Liver (tissue), 9 donors: ENCODE data around the gene ENG. TPM values are rescaled to one million over a fixed set of nuclear protein-coding genes. Genes with fewer than 3 reads are reported as not detected.

Experiments used
- DNase-seq: peaks from one replicate; pipeline ENCODE4 v3.0.0-alpha.2; 2017; ENCODE audit warnings: low spot score
- H3K27ac ChIP-seq, 2 donors: one replicate each; pipeline ENCODE4 v1.7.0; 2013; ENCODE audit warnings: inconsistent platforms in 2 of 2, low read length in 2 of 2, control low read depth in 1 of 2, low read depth in 1 of 2, mild to moderate bottlenecking in 1 of 2
- H3K27me3 ChIP-seq, 4 donors: one replicate each; pipeline versions ENCODE4 v1.6.1 to v1.7.0; 2013; ENCODE audit warnings: low read length in 3 of 4, inconsistent platforms in 1 of 4, mild to moderate bottlenecking in 1 of 4, moderate library complexity in 1 of 4; ENCODE audit not compliant: control insufficient read depth in 4 of 4, insufficient read depth in 4 of 4
- H3K36me3 ChIP-seq, 4 donors: one replicate each; pipeline versions ENCODE4 v1.6.1 to v1.7.0; 2013; ENCODE audit warnings: low read length in 3 of 4, mild to moderate bottlenecking in 3 of 4, low read depth in 1 of 4, moderate library complexity in 1 of 4; ENCODE audit not compliant: control insufficient read depth in 4 of 4, insufficient read depth in 3 of 4
- H3K4me1 ChIP-seq, 4 donors: one replicate each; pipeline versions ENCODE4 v1.6.1 to v1.7.0; 2013; ENCODE audit warnings: low read length in 3 of 4, mild to moderate bottlenecking in 3 of 4, moderate library complexity in 1 of 4; ENCODE audit not compliant: control insufficient read depth in 4 of 4, insufficient read depth in 4 of 4
- H3K4me3 ChIP-seq, 3 donors: one replicate each; pipeline versions ENCODE4 v1.6.1 to v1.7.0; 2013; ENCODE audit warnings: low read length in 3 of 3, control low read depth in 1 of 3, low read depth in 1 of 3, mild to moderate bottlenecking in 1 of 3
- H3K9ac ChIP-seq, 2 donors: one replicate each; pipeline ENCODE4 v1.7.0; 2013; ENCODE audit warnings: low read length in 2 of 2, mild to moderate bottlenecking in 2 of 2, moderate library complexity in 2 of 2, control low read depth in 1 of 2, low read depth in 1 of 2
- H3K9me3 ChIP-seq, 4 donors: one replicate each; pipeline versions ENCODE4 v1.6.1 to v1.7.0; 2013; ENCODE audit warnings: low read length in 3 of 4; ENCODE audit not compliant: control insufficient read depth in 4 of 4
- EGR1 ChIP-seq, 2 donors: IDR thresholded peaks; 2 replicates each; pipeline ENCODE4 v1.6.1; 2016 to 2018; ENCODE audit warnings: antibody characterized with exemption in 2 of 2, low read depth in 2 of 2
- FOXA1 ChIP-seq: IDR thresholded peaks from 2 replicates; pipeline ENCODE4 v1.6.1; 2016; ENCODE audit warnings: antibody characterized with exemption
- FOXA2 ChIP-seq: IDR thresholded peaks from 2 replicates; pipeline ENCODE4 v1.6.1; 2016; ENCODE audit warnings: antibody characterized with exemption
- GABPA ChIP-seq, 2 donors: IDR thresholded peaks in 1 of 2; conservative IDR thresholded peaks in 1 of 2; 2 replicates each; pipeline ENCODE4 v1.6.1; 2016; ENCODE audit warnings: antibody characterized with exemption in 2 of 2, mild to moderate bottlenecking in 1 of 2, moderate library complexity in 1 of 2
- HNF4A ChIP-seq, 2 donors: conservative IDR thresholded peaks; 2 replicates each; pipeline ENCODE4 v1.6.1; 2016; ENCODE audit warnings: antibody characterized with exemption in 2 of 2, mild to moderate bottlenecking in 2 of 2
- HNF4G ChIP-seq: IDR thresholded peaks from 2 replicates; pipeline ENCODE4 v1.6.1; 2016; ENCODE audit warnings: antibody characterized with exemption
- JUND ChIP-seq, 2 donors: IDR thresholded peaks; 2 replicates each; pipeline ENCODE4 v1.6.1; 2016; ENCODE audit warnings: antibody characterized with exemption in 2 of 2
- MAX ChIP-seq: IDR thresholded peaks from 2 replicates; pipeline ENCODE4 v1.6.1; 2016; ENCODE audit warnings: antibody characterized with exemption
- NR2F2 ChIP-seq: IDR thresholded peaks from 2 replicates; pipeline ENCODE4 v1.6.1; 2016; ENCODE audit warnings: antibody characterized with exemption
- RAD21 ChIP-seq, 2 donors: IDR thresholded peaks; 2 replicates each; pipeline ENCODE4 v1.6.1; 2016; ENCODE audit warnings: antibody characterized with exemption in 2 of 2, mild to moderate bottlenecking in 2 of 2
- RXRA ChIP-seq, 2 donors: IDR thresholded peaks; 2 replicates each; pipeline ENCODE4 v1.6.1; 2017 to 2018; ENCODE audit warnings: antibody characterized with exemption in 2 of 2, mild to moderate bottlenecking in 1 of 2
- SP1 ChIP-seq: IDR thresholded peaks from 2 replicates; pipeline ENCODE4 v1.6.1; 2018; ENCODE audit warnings: antibody characterized with exemption, mild to moderate bottlenecking
- TAF1 ChIP-seq: conservative IDR thresholded peaks from 2 replicates; pipeline ENCODE4 v1.6.1; 2016; ENCODE audit warnings: antibody characterized with exemption, mild to moderate bottlenecking
- YY1 ChIP-seq: IDR thresholded peaks from 2 replicates; pipeline ENCODE4 v1.6.1; 2016; ENCODE audit warnings: antibody characterized with exemption, mild to moderate bottlenecking
- ZBTB33 ChIP-seq: IDR thresholded peaks from 2 replicates; pipeline ENCODE4 v1.6.1; 2016; ENCODE audit warnings: antibody characterized with exemption
- WGBS: extraction: QIAGEN DNeasy Blood & Tissue Kit; methylation state at CpG from one replicate; pipeline ENCODE4 v1.1.7; 2013; 5-methylcytosine and 5-hydroxymethylcytosine counted together
- polyA plus RNA-seq, 2 donors: library from polyadenylated mRNA; stranded (reverse) in 1 of 2; unstranded in 1 of 2; fragments of 200-250 nt in 1 of 2; fragments of >200 nt in 1 of 2; fragmentation: Nextera tagmentation in 1 of 2; extraction: Ambion mirVana in 1 of 2; gene quantifications; one replicate each; pipeline versions ENCODE4 v1.2.1 to v1.2.3, GENCODE V29; 2013 to 2015
- total RNA-seq, 2 donors: library from RNA; depleted of rRNA; stranded (reverse); fragments of >200 nt; gene quantifications; one replicate each; pipeline ENCODE4 v1.2.3, GENCODE V29; 2014
- TF ChIP-seq, protein P1 (sequence below): IDR thresholded peaks from 2 replicates; pipeline ENCODE4 v1.6.1; 2016; ENCODE audit warnings: antibody characterized with exemption, mild to moderate bottlenecking
- TF ChIP-seq, protein P2 (sequence below): fragments of 150-350 bp; IDR thresholded peaks from 2 replicates; pipeline ENCODE4 v1.5.1; 2017; ENCODE audit warnings: improper control_type of control experiment, low read depth, low read length; ENCODE audit not compliant: missing input control
- TF ChIP-seq, protein P3 (sequence below): IDR thresholded peaks from 2 replicates; pipeline ENCODE4 v1.6.1; 2016; ENCODE audit warnings: antibody characterized with exemption
- donor health status: healthy.
- donor health status: healthy.
- donor health status: healthy.
- donor health status: healthy.
- donor health status: healthy.

ENG gene
- total and polyA plus RNA-seq, 4 donors = 12.8 to 91.3 (median 24.2) TPM

GRCh38 chr9:127835991-127836516 lies 18.4 kb downstream of the ENG start:
- DNase-seq = no peak
- Histone ChIP-seq H3K27me3 (no peaks in the 10 kb centered on the region), H3K4me1 (peaks cover 13 to 21% (median 15%) of the 10 kb centered on the region in 4 donors), H3K4me3 (no peak overlapping the region), H3K9ac (no peak overlapping the region), H3K27ac (peak overlapping the region; percentile 66 to 91), H3K9me3 (no peaks in the 10 kb centered on the region), H3K36me3 (no peaks in the 10 kb centered on the region)
- TF ChIP-seq JUND (IDR thresholded peaks at IDR 0.05) = no peak
- TF ChIP-seq, protein P1, sequence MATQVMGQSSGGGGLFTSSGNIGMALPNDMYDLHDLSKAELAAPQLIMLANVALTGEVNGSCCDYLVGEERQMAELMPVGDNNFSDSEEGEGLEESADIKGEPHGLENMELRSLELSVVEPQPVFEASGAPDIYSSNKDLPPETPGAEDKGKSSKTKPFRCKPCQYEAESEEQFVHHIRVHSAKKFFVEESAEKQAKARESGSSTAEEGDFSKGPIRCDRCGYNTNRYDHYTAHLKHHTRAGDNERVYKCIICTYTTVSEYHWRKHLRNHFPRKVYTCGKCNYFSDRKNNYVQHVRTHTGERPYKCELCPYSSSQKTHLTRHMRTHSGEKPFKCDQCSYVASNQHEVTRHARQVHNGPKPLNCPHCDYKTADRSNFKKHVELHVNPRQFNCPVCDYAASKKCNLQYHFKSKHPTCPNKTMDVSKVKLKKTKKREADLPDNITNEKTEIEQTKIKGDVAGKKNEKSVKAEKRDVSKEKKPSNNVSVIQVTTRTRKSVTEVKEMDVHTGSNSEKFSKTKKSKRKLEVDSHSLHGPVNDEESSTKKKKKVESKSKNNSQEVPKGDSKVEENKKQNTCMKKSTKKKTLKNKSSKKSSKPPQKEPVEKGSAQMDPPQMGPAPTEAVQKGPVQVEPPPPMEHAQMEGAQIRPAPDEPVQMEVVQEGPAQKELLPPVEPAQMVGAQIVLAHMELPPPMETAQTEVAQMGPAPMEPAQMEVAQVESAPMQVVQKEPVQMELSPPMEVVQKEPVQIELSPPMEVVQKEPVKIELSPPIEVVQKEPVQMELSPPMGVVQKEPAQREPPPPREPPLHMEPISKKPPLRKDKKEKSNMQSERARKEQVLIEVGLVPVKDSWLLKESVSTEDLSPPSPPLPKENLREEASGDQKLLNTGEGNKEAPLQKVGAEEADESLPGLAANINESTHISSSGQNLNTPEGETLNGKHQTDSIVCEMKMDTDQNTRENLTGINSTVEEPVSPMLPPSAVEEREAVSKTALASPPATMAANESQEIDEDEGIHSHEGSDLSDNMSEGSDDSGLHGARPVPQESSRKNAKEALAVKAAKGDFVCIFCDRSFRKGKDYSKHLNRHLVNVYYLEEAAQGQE = no peak
- no peak for TF ChIP-seq HNF4G
- no peak for TF ChIP-seq SP1
- TF ChIP-seq FOXA1 = no peak
- no peak for TF ChIP-seq EGR1 (IDR thresholded peaks at IDR 0.05; ENCODE audit: low read depth in 2 of 2)
- TF ChIP-seq RAD21 (IDR thresholded peaks at IDR 0.05) = no peak
- no peak for TF ChIP-seq NR2F2
- TF ChIP-seq TAF1 = no peak
- TF ChIP-seq RXRA (IDR thresholded peaks at IDR 0.05) = no peak
- TF ChIP-seq, protein P2, sequence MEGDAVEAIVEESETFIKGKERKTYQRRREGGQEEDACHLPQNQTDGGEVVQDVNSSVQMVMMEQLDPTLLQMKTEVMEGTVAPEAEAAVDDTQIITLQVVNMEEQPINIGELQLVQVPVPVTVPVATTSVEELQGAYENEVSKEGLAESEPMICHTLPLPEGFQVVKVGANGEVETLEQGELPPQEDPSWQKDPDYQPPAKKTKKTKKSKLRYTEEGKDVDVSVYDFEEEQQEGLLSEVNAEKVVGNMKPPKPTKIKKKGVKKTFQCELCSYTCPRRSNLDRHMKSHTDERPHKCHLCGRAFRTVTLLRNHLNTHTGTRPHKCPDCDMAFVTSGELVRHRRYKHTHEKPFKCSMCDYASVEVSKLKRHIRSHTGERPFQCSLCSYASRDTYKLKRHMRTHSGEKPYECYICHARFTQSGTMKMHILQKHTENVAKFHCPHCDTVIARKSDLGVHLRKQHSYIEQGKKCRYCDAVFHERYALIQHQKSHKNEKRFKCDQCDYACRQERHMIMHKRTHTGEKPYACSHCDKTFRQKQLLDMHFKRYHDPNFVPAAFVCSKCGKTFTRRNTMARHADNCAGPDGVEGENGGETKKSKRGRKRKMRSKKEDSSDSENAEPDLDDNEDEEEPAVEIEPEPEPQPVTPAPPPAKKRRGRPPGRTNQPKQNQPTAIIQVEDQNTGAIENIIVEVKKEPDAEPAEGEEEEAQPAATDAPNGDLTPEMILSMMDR = no peak
- TF ChIP-seq MAX = no peak
- TF ChIP-seq HNF4A (conservative IDR thresholded peaks at IDR 0.05) = no peak
- TF ChIP-seq GABPA (IDR thresholded peaks at IDR 0.05 in 1 of 2, conservative IDR thresholded peaks at IDR 0.05 in 1 of 2) = no peak
- TF ChIP-seq, protein P3, sequence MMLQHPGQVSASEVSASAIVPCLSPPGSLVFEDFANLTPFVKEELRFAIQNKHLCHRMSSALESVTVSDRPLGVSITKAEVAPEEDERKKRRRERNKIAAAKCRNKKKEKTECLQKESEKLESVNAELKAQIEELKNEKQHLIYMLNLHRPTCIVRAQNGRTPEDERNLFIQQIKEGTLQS = no peak
- TF ChIP-seq ZBTB33 = no peak
- no peak for TF ChIP-seq FOXA2
- TF ChIP-seq YY1 = no peak
- WGBS = 74% methylated on average over 17 of the region's 17 CpGs
